Bronchial epithelial cell (primary cell): Measurements from ENCODE around the gene NELL1. TPM values are rescaled to one million over a fixed set of nuclear protein-coding genes. Genes with fewer than 3 reads are reported as not detected.

ENCODE experiments used
- DNase-seq: peaks from one replicate; pipeline ENCODE4 v3.0.0-alpha.2; 2010; ENCODE audit warnings: low read depth
- FAIRE-seq: peaks from 2 replicates; lab custom pipeline; 2011; peaks lifted over from hg19 to GRCh38; lab: Jason Lieb, UNC
- H3K27me3 ChIP-seq: 2 replicates; pipeline ENCODE4 v1.5.1; 2011; ENCODE audit warnings: low read length; ENCODE audit not compliant: control insufficient read depth, insufficient read depth
- H3K36me3 ChIP-seq: 2 replicates; pipeline ENCODE4 v1.5.1; 2011; ENCODE audit warnings: low read length; ENCODE audit not compliant: control insufficient read depth, insufficient read depth
- H3K4me3 ChIP-seq: 2 replicates; pipeline ENCODE4 v1.5.1; 2011; ENCODE audit warnings: mild to moderate bottlenecking, low read depth, low read length, control low read depth
- CTCF ChIP-seq: IDR thresholded peaks from 2 replicates; pipeline ENCODE4 v1.5.1; 2011; ENCODE audit warnings: mild to moderate bottlenecking, moderate library complexity, low read length, control low read depth, inconsistent platforms; ENCODE audit not compliant: insufficient read depth, severe bottlenecking
- total RNA-seq: library from RNA; depleted of rRNA; stranded (reverse); fragments of >200 nt; gene quantifications from 2 replicates; pipeline ENCODE4 v1.2.1, GENCODE V29; 2014

The NELL1 gene
- total RNA-seq, 1 donor from 2014 or later: not detected

- no peaks in the 10 kb centered on the region for H3K36me3 ChIP-seq
- FAIRE-seq: no peak
- no peaks in the 10 kb centered on the region for H3K27me3 ChIP-seq
- DNase-seq: no peak
- TF ChIP-seq CTCF: no peak
- no peak overlapping the region for H3K4me3 ChIP-seq
These were observed 17.1 kb upstream of the NELL1 start for GRCh38 chr11:20652150-20652806.

DNA sequence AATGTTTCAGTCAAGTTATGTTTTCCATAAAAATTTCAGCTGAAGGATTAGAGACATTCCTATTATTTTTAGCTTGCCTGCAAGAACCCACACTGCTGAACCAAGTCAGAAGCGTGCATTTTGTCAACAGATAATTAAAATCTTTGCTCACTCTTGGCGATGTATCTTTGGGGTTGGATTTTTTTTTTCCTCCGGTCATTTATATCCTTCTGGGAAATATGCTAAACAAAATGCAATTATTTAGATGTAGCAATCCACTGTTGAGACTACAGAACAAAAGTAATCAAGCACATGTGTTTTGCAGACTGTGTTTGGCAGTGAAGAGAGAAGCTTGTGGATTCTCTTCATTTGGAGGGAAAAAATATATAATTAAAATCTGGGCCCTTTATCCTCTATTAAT lies 15.3 kb upstream of the NELL1 start:
- FAIRE-seq (no peak), DNase-seq (no peak)
- TF ChIP-seq CTCF: no peak
- Histone ChIP-seq H3K27me3 (no peaks in the 10 kb centered on the region), H3K36me3 (no peaks in the 10 kb centered on the region), H3K4me3 (no peak overlapping the region)

GRCh38 chr11:20656901-20657300 lies 12.5 kb upstream of the NELL1 start:
- DNase-seq (no peak), FAIRE-seq (no peak)
- no peak for TF ChIP-seq CTCF
- Histone ChIP-seq H3K27me3 (no peaks in the 10 kb centered on the region), H3K36me3 (no peaks in the 10 kb centered on the region), H3K4me3 (no peak overlapping the region)

GRCh38 chr11:20658135-20658534 lies 11.3 kb upstream of the NELL1 start:
- FAIRE-seq (no peak), DNase-seq (peak; percentile 26)
- H3K4me3 ChIP-seq: no peak overlapping the region
- no peaks in the 10 kb centered on the region for H3K27me3 ChIP-seq
- TF ChIP-seq CTCF: no peak
- no peaks in the 10 kb centered on the region for H3K36me3 ChIP-seq

DNA sequence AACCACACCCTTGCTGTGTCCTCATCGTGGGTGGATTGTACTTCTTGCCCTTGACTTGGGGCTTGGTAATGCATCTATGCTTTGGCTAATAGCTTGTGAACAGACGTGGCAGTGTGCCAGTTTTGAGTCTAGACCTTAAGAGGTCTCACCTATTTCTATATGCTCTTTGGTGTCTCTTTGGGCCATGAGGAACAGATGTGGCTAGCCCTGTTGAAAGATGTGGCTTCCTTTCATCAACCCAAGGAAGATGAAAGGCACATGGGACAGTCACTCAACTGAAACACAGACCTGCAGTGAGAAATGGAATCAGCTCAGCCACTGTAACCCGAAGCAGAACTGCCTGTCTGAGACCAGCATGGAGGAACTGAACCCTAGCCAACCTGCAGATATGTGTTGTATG lies 7.9 kb upstream of the NELL1 start:
- DNase-seq (no peak), FAIRE-seq (no peak)
- no peak overlapping the region for H3K4me3 ChIP-seq
- H3K36me3 ChIP-seq: no peaks in the 10 kb centered on the region
- no peaks in the 10 kb centered on the region for H3K27me3 ChIP-seq
- TF ChIP-seq CTCF: no peak

DNA sequence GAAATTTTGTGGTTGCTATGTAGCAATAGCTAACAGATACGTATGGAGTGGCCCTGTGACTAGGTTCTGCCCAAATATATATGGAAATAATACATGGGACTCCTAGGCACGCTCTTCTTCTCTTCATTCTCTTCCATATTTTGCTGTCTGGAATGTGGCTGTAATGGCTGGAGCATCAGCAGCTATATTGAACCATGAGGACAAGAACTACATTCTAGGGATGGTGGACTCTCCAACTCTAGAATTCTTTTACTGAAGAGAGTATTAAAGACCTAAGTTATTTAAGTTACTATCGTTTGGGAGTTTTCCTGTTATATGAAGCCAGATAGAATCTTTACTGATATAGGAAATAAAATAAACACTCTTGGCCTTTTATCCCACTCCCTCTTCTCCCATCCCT lies 7.5 kb upstream of the NELL1 start:
- Histone ChIP-seq H3K4me3 (no peak overlapping the region), H3K27me3 (peaks cover under 1% of the 10 kb centered on the region), H3K36me3 (no peaks in the 10 kb centered on the region)
- DNase-seq (no peak), FAIRE-seq (no peak)
- TF ChIP-seq CTCF: no peak
